Natural killer cell (primary cell): ENCODE measurements around the gene PTPRB. TPM values are rescaled to one million over a fixed set of nuclear protein-coding genes. Genes with fewer than 3 reads are reported as not detected.

Source experiments
- ATAC-seq, 3 donors: fragments of 150-1000 bp in 2 of 3; fragments of 200-7000 bp in 1 of 3; cut with Tn5 transposase; 1 replicate in 1 of 3; 2 replicates in 2 of 3; pipeline ENCODE4 v1.10.0; 2021; ENCODE audit warnings: mild to moderate bottlenecking in 2 of 3, moderate library complexity in 2 of 3
- DNase-seq, 2 donors: peaks; one replicate each; pipeline versions ENCODE4 v3.0.0 to v3.0.0-alpha.2; 2013 to 2021; ENCODE audit warnings: mixed read lengths in 1 of 2
- H3K27ac ChIP-seq: one replicate; pipeline ENCODE4 v1.5.1; 2013; ENCODE audit warnings: mild to moderate bottlenecking, low read length
- H3K27me3 ChIP-seq: one replicate; pipeline ENCODE4 v1.6.1; 2013; ENCODE audit warnings: low read length; ENCODE audit not compliant: control insufficient read depth, insufficient read depth
- H3K36me3 ChIP-seq: one replicate; pipeline ENCODE4 v1.6.1; 2013; ENCODE audit warnings: low read length; ENCODE audit not compliant: control insufficient read depth, insufficient read depth
- H3K4me1 ChIP-seq: one replicate; pipeline ENCODE4 v1.6.1; 2013; ENCODE audit warnings: low read length; ENCODE audit not compliant: control insufficient read depth, insufficient read depth
- H3K4me3 ChIP-seq: one replicate; pipeline ENCODE4 v1.5.1; 2013; ENCODE audit warnings: low read length
- H3K9me3 ChIP-seq: one replicate; pipeline ENCODE4 v1.6.1; 2013; ENCODE audit warnings: low read length; ENCODE audit not compliant: control insufficient read depth, insufficient read depth
- H3K27ac Mint-ChIP-seq, 2 donors: one replicate each; pipeline ENCODE4 v1.8.0; 2022; ENCODE audit warnings: mild to moderate bottlenecking in 2 of 2, mixed read lengths in 2 of 2, moderate library complexity in 1 of 2
- H3K27me3 Mint-ChIP-seq, 2 donors: one replicate each; pipeline ENCODE4 v1.8.0; 2022; ENCODE audit warnings: low read depth in 2 of 2, mixed read lengths in 2 of 2
- H3K36me3 Mint-ChIP-seq: one replicate; pipeline ENCODE4 v1.8.0; 2022; ENCODE audit warnings: mixed read lengths
- H3K4me1 Mint-ChIP-seq, 2 donors: one replicate each; pipeline ENCODE4 v1.8.0; 2022; ENCODE audit warnings: mixed read lengths in 2 of 2
- H3K4me3 Mint-ChIP-seq: one replicate; pipeline ENCODE4 v1.8.0; 2022; ENCODE audit warnings: mild to moderate bottlenecking, moderate library complexity, mixed read lengths
- H3K9me3 Mint-ChIP-seq, 2 donors: one replicate each; pipeline ENCODE4 v1.8.0; 2022; ENCODE audit warnings: mixed read lengths in 2 of 2
- WGBS: methylation state at CpG from one replicate; pipeline ENCODE4 v1.1.7; 2013; ENCODE audit warnings: missing lambda C conversion rate; ENCODE audit not compliant: insufficient coverage; 5-methylcytosine and 5-hydroxymethylcytosine counted together
- intact Hi-C: fragments of 100-400 bp; cut with micrococcal nuclease; formaldehyde crosslinking; loops from one replicate; pipeline ENCODE4 v1.14.2; 2022
- total RNA-seq, 4 donors: library from RNA; stranded (reverse); fragments of 120-200 nt in 1 of 4; gene quantifications; one replicate each; pipeline versions ENCODE4 v1.2.3 to v1.2.4, GENCODE V29; 2013 to 2022
- TF ChIP-seq, protein P1 (sequence below): fragments of 200-600 bp; IDR thresholded peaks from one replicate; pipeline ENCODE4 v1.8.0; 2022; ENCODE audit warnings: antibody characterized with exemption

PTPRB gene
- total RNA-seq, 3 donors from 2014 or later (not counting 1 experiment from before 2014, with no cell fraction given): 2.3 to 7.8 (median 5.5) TPM

DNA sequence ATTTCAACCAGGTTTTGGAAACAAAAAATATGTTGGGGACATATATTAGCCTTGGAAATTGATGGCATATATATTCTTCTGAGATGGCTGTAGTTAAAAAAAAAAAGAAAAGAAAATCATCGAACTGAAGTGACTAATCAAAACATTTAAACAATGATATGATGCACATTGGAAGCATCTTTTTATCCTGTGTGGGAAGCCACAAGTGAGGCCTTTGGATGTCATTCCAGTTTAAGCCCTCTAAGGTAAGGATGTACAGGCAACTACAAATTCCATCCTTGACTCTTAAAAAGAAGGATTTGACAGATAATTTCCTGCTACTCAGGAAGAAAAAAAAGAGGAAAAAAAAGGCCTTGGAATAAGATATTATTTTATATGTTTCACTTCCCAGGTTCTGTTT lies 9.6 kb upstream of the PTPRB start:
- no peak overlapping the region for H3K27ac ChIP-seq
- Mint-ChIP-seq H3K4me1 (peaks cover 31 to 40% of the 10 kb centered on the region in 2 donors), H3K4me3 (peak overlapping the region; percentile 71), H3K36me3 (no peaks in the 10 kb centered on the region), H3K9me3 (peaks cover 0 to under 1% of the 10 kb centered on the region in 2 donors), H3K27ac (peak overlapping the region; percentile 92 to 96), H3K27me3 (no peaks in the 10 kb centered on the region)
- H3K4me1 ChIP-seq: peaks cover 12% of the 10 kb centered on the region
- WGBS: 86% methylated on average over 1 of the region's 1 CpG
- H3K36me3 ChIP-seq: no peaks in the 10 kb centered on the region
- H3K4me3 ChIP-seq: no peak overlapping the region
- DNase-seq (no peak), ATAC-seq (no peak)
- TF ChIP-seq, protein P1, sequence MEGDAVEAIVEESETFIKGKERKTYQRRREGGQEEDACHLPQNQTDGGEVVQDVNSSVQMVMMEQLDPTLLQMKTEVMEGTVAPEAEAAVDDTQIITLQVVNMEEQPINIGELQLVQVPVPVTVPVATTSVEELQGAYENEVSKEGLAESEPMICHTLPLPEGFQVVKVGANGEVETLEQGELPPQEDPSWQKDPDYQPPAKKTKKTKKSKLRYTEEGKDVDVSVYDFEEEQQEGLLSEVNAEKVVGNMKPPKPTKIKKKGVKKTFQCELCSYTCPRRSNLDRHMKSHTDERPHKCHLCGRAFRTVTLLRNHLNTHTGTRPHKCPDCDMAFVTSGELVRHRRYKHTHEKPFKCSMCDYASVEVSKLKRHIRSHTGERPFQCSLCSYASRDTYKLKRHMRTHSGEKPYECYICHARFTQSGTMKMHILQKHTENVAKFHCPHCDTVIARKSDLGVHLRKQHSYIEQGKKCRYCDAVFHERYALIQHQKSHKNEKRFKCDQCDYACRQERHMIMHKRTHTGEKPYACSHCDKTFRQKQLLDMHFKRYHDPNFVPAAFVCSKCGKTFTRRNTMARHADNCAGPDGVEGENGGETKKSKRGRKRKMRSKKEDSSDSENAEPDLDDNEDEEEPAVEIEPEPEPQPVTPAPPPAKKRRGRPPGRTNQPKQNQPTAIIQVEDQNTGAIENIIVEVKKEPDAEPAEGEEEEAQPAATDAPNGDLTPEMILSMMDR: no peak
- intact Hi-C loops: loop anchor here (1.0 to 10.0 kb wide), 3 partner anchors 13 to 70 kb away; no protein-coding TSS in a partner anchor
- no peaks in the 10 kb centered on the region for H3K27me3 ChIP-seq
- H3K9me3 ChIP-seq: no peaks in the 10 kb centered on the region

DNA sequence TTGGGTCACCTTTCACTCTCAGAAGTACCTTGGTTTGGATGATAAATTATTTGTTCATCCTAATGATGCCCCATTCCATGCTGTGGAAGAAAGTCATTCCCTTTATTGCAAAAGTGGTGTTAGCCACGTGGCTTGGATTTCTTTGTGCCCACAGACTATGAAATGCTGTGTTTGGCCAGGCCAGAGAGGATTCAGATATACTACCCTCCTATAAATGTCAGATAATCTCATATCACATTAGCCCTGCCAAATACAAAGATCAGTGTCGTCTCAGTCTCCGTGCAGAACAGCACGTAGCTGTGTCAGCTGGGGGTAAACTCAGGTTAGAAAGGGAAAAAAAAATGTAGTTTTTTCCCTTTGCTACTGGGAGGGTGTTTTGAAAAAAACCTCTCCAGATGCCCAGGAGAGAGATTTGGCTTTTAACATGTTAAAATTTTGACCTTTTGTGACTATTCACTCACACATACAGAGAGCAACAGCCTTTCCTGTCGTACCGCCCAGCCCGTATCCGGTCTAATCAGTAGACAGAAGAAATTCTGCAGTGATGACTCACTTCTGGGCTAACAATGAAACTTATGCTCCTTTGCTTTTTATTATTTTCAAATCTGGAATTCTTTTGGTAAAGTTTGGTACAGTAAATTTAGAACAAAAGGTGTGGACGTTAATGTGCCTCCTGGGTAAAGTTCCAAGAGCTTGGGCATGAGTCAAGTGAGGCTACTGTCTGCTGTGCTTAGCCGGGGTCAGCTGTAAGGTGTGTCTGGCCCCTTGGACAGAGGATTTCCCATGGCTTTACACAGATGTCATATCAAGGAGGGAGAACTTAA lies 8.5 kb upstream of the PTPRB start:
- WGBS: 28% methylated on average over 10 of the region's 10 CpGs
- peak; percentile 96 to 98 (median 96) for ATAC-seq
- Histone ChIP-seq H3K9me3 (no peaks in the 10 kb centered on the region), H3K4me1 (peaks cover 15% of the 10 kb centered on the region), H3K27me3 (no peaks in the 10 kb centered on the region), H3K36me3 (no peaks in the 10 kb centered on the region), H3K27ac (peak overlapping the region; percentile 97), H3K4me3 (peak overlapping the region; percentile 11)
- Mint-ChIP-seq H3K4me1 (peaks cover 42 to 51% of the 10 kb centered on the region in 2 donors), H3K27ac (peak overlapping the region; percentile 92 to 96), H3K9me3 (no peaks in the 10 kb centered on the region), H3K27me3 (no peaks in the 10 kb centered on the region), H3K4me3 (peak overlapping the region; percentile 88), H3K36me3 (no peaks in the 10 kb centered on the region)
- peak; percentile 11 to 46 for DNase-seq
- TF ChIP-seq, protein P1: no peak
- intact Hi-C loops: loop anchor here (1.0 to 10.0 kb wide), 3 partner anchors 15 to 72 kb away; no protein-coding TSS in a partner anchor

DNA sequence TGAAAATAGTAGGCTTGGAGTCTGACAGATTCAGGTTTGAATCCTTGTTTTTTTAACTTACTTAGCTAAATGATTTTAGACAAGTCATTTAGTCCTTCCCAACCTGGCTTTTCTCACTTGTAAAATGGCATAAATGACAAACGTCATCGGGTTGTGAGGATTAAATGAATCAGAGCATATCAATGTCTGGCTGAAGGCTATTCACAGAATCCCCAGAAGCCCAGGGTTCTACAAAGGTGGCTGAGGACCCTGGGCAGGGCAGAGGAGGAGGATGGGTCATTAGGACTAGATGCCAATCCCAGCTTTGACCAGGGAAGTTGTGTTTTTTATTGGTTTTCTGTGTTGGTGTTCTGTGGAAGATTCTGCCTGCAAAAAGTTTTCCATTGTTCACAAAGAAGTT lies 7.6 kb upstream of the PTPRB start:
- Histone ChIP-seq H3K36me3 (no peaks in the 10 kb centered on the region), H3K9me3 (no peaks in the 10 kb centered on the region), H3K27ac (peak overlapping the region; percentile 97), H3K4me3 (no peak overlapping the region), H3K27me3 (no peaks in the 10 kb centered on the region), H3K4me1 (peaks cover 15% of the 10 kb centered on the region)
- TF ChIP-seq, protein P1: no peak
- no peaks in the 10 kb centered on the region for H3K36me3 Mint-ChIP-seq
- H3K4me3 Mint-ChIP-seq: peak overlapping the region; percentile 88
- no peak for DNase-seq
- ATAC-seq: no peak
- intact Hi-C loops: loop anchor here (5.0 to 10.0 kb wide), 2 partner anchors 50 to 72 kb away; no protein-coding TSS in a partner anchor
- H3K4me1 Mint-ChIP-seq: peaks cover 44 to 55% of the 10 kb centered on the region in 2 donors
- H3K27ac Mint-ChIP-seq: peak overlapping the region; percentile 92 to 96
- H3K27me3 Mint-ChIP-seq: no peaks in the 10 kb centered on the region
- H3K9me3 Mint-ChIP-seq: no peaks in the 10 kb centered on the region
- WGBS: 89% methylated on average over 2 of the region's 2 CpGs
